GM18909 (cell line): ENCODE measurements around the gene TAGAP.
A peak's percentile ranks its signal among the peaks of the same experiment; 100 is the strongest.
"Not testable (repeated sequence)": the region's sequence is repeated elsewhere in the genome, so short reads cannot be mapped to it uniquely, and the experiment has no call there.

Experiments used
- ATAC-seq: cut with Tn5 transposase; IDR thresholded peaks from one replicate; pipeline ENCODE4 v1.9.1; 2021; ENCODE audit warnings: mild to moderate bottlenecking; ENCODE audit not compliant: unreplicated experiment, poor library complexity

TAGAP gene

DNA sequence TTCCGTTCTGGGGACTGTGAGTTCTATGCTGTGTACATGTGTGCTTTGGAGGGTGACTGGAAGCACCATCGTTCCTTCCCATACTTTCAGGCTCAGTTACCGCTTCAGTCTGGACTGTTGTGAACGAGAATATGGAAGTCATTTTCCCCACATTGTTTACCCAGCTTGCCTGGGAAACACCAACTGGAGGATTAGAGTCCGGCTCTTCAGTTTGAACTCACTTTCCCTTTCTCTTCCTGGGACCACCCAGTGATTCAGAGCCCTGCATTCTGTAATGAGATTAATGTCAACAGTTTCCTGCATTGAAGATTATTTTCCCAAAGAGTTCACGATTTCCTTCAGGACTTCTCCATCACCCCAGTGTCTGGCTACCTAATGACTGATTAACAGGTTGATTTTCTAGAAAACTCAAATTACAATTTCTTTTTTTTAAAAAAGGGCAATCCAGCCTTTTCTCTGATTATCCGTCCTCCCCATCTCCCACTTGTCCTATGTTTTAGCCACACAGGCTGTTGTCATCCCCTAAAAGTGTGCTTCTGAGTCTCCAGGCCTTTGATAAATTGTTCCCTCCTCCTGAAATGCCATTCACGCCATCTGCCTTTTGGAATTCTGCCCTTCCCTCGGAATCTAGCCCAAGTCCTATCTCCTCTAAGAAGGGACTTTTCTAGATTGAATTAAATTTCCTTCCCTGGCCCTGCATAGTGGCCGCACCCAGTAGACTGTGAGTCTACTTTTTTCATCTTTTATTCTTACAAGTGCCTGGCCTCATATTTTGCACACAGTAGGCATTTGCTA, 3.3 kb upstream of the TAGAP start:
- no peak for ATAC-seq

DNA sequence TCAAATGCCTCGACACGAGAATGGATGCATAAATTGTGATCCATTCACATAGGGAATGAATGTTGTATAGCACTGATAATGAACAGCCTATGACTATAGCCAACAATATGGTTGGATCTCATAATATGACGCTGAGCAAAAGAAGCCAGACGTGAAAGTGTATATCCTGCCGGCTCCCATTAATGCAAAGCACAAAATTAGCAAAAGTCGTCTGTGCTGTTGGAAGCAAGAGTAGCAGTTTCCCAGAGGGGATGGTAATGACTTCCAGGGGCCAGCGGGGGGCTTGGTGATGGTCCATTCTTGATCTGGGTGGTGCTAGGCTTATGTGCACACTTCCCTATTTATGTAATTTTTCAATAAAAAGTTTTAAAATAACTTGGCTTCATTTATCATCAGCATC, 1.0 kb upstream of the TAGAP start:
- ATAC-seq = no peak

DNA sequence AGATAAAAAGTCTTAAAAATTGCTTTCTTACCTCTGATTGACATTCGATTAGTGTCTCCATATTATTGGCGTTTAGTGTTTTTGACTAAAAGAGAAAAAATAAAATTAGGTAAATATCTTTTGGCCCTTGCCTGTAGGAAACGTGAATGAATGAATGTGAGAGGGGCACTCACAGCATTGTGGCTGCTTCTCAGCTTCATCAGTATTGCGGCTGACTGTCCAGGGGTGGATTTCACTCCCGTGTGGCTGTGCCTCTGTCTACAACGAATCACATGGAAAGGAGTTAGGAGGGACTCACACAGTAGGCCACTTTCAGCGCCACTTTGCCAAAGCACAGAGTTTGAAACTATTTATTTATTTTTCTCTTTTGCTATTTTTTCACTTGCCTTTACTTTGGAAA, 844 bp downstream of the TAGAP start:
- no peak for ATAC-seq

DNA sequence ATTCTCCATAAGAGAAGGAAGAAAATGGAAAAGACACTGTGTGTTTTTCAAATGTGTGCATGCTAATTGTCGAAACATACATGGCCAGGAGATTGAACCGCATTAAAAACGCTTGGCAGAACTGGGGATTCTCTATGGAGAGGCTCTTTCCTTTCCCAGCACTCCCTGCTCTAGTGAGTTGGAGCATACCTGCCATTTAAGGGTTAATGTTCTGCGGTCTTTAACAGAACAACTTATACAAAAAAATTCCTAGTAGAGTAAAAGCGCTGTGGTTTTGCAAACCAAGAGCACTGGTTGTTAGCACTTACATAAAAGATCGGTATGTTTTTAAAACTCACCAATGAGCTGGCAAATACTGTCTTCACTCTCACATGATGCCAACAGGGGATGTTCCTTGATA, 1.5 kb downstream of the TAGAP start:
- ATAC-seq = no peak

DNA sequence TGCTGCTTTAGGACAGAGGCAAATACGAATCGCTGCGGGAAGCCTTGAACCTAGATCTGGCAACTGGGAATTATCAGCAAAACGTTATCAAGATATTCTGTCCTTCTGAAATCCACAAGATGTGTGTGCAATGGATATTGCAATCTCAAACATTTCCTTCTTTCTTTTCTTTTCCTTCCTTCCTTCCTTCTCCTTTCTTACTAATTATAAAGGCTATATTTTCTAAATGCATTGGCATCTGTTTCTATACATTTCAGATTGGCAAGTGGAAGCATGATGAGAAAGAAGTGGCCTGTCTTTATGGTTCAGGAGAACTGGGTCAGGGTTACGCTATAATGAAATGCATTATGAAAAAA, 2.0 kb downstream of the TAGAP start:
- no peak for ATAC-seq

DNA sequence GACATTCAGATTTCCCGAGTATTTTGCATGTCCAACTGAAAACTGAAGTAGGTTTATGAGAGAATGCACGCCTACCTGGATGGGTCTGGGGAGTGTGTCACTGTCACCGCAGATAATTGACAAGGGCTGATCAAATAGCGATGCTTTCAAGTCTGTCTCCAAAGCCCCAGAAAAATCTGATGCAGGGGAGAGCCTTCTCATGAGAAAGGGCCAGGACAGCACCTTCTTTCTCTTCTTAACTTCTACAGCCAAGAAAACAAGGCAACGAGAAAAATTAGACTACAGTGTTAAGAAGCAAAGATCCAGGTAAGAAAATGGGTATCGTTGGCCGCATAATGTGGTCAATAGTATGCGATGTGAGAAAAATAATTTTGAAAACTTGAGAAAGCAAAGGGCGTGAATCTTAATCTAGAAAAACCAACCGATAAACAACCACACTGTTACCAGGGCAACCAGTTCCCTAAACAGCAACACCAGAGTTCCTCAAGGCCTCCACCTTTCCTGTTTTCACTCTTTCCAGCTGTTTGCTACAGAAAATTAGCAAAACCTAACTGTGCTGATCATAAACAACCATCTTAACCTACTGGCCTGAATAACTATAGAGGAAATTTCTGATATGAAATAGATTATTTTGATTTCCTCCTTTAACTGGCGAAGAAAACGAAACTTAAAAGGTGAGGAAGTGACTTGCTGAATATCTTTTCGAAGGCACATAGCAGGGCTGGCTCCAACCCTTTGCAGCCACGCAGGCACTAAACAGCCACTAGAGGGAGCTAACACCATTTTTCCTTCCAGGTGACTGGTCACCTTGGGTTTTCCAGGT, 2.6 kb downstream of the TAGAP start:
- peak; percentile 41 for ATAC-seq

DNA sequence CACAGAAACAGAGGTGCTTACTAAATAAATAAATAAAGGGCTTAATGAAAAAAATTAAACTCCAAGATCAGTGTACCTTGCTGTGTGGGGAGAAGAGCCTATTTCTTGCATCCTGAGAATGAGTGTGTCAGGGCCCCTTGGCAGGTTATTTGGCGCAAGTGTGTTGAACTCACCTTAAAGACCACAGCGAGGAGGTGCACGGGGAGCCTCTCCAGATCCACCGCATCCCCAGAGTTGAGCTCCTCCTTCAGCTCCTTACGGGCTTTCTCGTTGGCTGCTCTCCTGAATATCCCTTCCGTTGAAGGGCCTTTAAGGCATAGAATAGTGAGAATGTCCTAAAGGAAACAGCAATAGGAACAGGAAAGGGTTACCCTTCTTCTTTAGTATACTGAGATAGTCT, 3.6 kb downstream of the TAGAP start:
- ATAC-seq = no peak

DNA sequence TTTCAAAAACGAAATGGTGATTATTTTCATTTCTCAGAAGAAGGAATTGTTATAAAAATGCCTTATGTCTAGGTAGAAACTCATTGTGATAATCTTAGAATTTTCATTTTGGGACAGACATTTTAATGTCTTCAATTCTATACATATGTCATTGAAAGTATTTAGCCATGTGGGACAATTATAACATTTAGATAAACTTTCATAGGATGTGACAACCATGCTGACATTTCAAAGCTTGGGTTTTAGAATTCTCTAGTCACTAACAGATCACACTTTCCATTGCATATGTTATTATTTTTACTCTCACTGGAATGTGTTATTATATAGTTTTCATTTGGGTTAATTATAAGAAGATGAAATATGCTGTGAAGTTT, 4.9 kb downstream of the TAGAP start:
- no peak for ATAC-seq

DNA sequence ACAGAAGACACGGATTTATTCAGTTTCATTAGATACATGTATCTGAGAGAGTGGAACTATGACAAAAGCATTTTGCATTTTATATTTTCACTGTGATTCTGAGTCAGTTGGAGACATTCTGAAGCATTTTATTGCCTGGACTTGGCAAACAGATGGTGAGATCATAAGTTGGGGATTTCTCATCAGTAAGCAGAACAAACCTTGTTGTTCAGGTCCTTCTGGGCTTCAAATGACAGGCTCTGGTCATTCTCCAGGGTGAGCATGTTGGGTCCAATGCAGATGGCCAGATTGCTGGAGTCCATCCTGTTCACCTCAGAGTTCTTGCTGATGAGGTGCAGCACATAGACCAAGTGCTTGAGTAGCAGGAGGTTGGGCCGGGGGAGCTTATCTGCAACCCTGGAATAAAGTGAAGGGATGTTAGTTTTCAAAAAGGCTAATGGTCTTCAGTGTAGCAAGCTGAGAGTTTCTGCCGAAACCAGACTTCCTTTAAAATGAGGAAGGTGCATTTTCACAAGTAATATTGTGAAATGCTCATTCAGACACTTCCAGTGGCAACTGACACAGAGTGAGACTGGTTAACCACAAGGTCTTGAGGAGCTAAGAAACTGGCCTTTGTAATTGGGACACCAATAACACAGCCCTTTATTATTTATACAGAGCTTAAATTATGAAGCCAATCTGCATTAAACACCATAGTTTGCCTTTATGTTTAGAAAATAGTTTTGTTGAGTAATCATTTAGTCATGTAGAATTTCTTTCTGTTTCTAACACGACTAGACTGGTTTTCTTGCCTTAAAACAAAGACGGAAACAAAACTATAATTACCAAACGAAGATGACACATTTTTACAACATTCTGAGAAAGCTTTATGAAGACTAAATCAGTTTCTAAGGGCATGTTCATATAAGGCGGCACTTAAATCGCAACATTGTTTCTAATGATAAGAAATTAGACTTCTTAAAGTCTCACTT, 5.6 kb downstream of the TAGAP start:
- ATAC-seq = peak; percentile 80

DNA sequence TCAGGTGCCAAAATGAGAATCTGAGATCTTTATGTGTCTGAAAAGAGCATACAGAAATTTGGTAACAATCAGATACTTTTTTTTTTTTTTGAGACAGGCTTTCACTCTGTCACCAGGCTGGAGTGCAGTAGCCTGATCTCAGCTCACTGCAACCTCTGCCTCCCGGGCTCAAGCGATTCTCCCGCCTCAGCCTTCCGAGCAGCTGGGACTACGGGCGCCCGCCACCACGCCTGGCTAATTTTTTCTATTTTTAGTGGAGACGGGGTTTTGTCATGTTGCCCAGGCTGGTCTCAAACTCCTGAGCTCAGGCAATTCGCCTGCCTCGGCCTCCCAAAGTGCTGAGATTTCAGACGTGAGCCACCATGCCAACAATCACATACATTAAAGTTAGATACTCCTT, 6.5 kb downstream of the TAGAP start:
- ATAC-seq = not testable (repeated sequence)

DNA sequence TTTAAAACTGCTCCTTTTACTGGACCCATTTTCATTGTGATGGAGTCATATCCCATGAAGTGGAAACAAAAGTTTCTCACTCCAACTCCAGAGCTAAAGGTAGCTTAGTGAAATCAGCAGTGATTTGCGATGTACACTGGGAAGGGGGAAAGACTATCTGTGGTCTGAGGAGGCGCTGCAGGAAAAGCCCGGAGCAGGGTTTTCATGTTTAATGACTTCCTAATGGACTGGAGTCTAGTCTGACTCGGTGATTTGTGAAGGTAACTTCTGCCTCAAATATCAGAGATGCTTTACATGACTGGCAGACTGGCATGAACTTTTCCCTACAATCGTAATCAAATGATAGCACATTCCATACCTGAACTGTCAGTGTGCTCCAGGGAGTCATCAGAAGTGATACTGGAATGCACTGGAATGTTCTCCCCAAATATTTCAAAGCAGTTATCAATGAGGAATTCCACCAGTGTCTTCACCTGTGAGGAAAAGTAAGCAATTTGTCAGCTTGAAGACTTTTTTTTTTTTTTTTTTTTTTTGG, 7.0 kb downstream of the TAGAP start:
- ATAC-seq = no peak

DNA sequence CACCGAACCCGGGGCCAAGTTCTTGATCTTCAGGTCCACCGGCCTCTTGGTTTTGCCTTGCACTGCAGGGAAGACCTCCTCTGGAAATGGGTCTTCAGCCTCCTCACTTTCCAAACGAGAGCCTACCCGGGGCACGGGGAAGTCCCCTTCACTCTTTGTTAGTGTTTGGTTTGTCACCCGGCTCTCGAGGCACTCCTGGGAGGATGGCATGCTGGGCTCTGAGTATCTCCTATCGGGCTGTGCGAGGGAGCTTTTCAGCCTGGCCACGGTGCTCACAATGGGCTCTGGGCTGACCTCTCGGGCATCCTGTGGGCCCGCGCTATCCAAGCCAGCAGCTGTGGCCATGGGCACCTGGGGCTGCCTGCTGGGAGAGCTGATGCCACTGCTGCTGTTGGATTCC, 8.1 kb downstream of the TAGAP start:
- no peak for ATAC-seq

DNA sequence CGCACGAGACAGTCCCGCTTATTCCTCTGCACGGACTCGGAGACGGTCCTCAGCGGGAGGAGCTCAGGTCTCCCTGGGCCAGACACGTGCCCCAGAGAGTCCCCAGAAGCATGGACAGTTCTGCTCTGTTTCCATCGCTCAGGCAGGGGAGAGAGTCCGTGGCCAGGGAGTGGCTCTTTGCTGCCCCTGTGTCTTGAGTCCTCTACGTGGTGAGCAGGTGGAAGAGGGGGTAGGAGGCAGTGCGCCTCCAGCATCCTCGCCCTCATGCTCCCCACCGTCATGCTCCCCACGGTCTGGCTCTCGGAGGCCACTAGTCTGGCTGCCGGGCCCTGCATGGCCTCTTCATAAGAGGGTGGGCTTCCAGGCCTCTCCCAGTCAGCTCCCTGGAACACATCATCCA, 8.9 kb downstream of the TAGAP start:
- ATAC-seq = no peak

DNA sequence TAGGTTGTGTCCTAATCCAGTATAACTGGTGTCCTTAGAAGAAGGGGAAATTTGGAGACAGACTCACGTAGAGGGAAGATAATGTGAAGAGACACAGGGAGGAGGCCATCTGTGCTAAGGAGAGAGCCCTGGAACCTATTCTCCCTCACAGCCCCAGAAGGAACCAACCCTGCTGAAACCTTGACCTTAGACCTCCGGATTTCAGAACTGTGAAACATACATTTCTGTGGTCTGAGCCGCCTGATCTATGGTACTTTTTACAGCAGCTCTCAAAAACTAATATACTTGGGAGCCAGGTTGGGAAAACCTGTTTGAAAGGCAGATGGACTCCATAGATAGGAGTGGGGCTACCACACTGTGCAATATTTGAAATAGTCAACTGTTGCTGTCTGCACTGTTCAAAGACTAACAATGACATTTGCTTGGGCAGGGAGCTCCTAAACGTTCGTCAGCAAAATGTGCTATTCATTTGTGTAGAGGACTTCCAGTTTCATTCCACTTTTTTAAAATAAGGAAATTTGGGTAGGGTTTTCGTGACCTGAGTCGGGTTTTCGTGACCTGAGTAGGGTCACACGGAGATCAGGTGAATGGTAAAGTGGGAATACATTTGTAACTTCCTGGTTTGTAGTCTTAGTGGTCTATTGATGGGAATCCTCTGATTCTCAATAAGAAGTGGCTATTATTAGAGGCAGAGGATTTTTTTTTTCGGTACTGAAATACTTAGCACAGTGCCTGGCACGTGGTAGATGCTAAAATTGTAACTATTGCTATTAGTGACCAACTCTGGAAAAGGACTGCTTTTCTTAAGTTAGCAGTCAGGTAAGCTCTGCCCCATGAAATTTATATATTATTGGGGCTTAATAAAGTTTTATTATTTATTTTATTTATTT, 11.4 kb downstream of the TAGAP start:
- no peak for ATAC-seq

DNA sequence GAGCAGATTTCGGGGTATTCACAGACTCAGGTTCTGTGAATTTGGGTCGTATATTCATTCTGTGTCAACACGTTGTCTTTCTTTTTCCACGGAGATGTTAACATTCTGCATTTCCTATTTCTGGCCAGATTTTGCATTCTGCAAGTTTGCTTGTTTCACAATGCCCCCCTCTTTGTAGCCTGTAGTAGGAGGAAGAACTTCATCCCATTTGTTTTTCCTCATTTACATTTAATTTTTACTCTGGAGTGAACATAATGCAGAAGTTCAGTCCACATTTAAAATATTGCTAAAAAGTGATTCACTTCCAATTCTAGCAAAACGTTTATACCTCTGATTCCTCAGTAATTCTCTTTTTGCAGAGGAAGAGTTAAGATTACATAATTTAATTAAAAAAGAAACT, 12.9 kb downstream of the TAGAP start:
- ATAC-seq = no peak

DNA sequence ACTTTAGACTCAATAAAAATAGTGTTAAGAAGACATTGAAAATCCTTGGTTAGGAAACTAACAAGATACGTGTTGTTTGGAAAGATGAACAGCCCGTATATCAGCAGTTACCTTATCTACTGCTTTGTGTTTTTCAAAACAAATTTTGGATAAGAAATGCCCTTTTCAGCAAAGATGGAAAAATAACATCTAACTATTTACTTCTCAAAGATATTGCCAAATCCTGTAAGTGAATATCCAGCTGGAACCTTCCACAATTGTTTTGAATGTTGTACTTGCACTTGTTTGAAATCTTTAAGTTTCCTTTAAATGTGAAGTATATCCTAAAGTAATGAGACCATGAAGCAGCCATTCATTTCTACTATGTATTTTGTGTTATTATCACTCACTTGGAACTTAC, 14.6 kb downstream of the TAGAP start:
- ATAC-seq = no peak

DNA sequence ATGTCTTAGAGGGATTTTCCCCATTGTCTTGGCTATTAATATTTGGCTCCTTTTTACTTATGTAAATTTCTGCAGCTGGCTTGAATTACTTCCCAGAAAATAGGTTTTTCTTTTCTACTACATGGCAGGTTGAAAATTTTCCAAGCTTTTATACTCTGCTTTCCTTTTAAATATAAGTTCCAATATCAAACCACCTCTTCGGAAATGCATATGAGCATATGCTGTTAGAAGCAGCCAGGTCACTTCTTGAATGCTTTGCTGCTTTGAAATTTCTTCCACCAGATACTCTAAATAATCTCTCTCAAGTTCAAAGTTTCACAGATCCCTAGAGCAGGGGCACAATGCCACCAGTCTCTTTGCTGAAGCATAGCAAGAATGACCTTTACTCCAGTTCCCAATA, 19.6 kb downstream of the TAGAP start:
- ATAC-seq = not testable (repeated sequence)

DNA sequence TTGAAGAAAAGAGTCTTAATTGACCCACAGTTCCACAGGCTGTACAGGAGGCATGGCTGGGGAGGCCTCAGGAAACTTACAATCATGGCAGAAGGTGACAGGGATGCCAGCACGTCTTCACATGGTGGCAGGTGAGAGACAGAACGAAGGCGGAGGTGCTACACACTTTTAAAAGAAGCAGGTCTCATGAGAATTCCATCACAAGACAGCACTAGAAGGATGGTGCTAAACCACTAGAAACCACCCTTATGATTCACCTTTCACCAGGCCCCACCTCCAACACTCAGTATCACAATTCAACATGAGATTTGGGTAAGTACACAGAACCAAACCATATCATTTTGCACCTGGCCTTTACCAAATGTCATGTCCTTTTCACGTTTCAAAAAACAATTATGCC, 20.9 kb downstream of the TAGAP start:
- no peak for ATAC-seq

DNA sequence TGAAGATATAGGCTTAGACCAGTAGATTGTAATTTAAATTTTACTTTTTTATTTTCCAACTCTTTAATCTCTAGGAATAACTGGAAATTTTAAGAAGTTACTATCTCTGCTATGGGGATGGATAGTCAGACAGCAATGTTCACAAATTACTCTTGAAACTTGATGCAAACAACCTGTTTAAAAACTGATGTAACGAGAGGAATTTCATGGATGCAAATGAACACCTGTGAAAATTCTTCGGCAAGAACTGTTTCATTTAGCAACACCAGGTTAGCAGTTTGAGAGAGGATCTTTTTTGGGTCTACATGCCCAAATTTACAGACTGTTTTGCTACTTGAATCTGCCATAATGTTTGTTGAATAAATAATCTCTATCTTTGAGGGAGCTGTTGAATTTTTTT, 24.8 kb downstream of the TAGAP start:
- ATAC-seq = no peak
